Measurements from ENCODE around the gene ZNF497. TPM values are rescaled to one million over a fixed set of nuclear protein-coding genes. Genes with fewer than 3 reads are reported as not detected.

ZNF497 gene
- total and polyA plus RNA-seq, 10 donors: 0.44 to 3.0 (median 1.0) TPM

GRCh38 chr19:58357481-58358145 is 4.9 kb downstream of the ZNF497 start:
- H3K27ac ChIP-seq: no peak overlapping the region
- peaks cover 0 to 27% (median 10%) of the 10 kb centered on the region in 7 donors for H3K27me3 ChIP-seq (replicated peaks in 1 of 7)
- no peak for DNase-seq
- no peaks in the 10 kb centered on the region for H3K9me3 ChIP-seq
- 73 to 87% (median 80%) methylated on average over 15 to 19 of the region's 19 CpGs for WGBS, 5 donors
- TF ChIP-seq CTCF (IDR thresholded peaks at IDR 0.05 in 8 of 11, conservative IDR thresholded peaks at IDR 0.05 in 3 of 11) (no peak), POLR2A (IDR thresholded peaks at IDR 0.05) (no peak), POLR2AphosphoS5 (IDR thresholded peaks at IDR 0.05) (no peak)
- peaks cover 21 to 47% (median 36%) of the 10 kb centered on the region in 6 donors for H3K4me1 ChIP-seq
- H3K4me3 ChIP-seq: peak overlapping the region in 4 of 8 donors; percentile 38 to 70 (median 54)
- intact Hi-C loops (cut with DNase I; ENCODE audit: low total_unique reads): no loop called here
- peaks cover 0 to 6% (median 0%) of the 10 kb centered on the region in 6 donors for H3K36me3 ChIP-seq

- no peak for DNase-seq
- Histone ChIP-seq H3K4me1 (peaks cover 21 to 44% (median 35%) of the 10 kb centered on the region in 6 donors), H3K36me3 (peaks cover 0 to 6% (median 0%) of the 10 kb centered on the region in 6 donors), H3K27me3 (replicated peaks in 1 of 7) (peaks cover 0 to 27% (median 10%) of the 10 kb centered on the region in 7 donors), H3K9me3 (no peaks in the 10 kb centered on the region), H3K27ac (peak overlapping the region in 5 of 8 donors; percentile 21 to 51 (median 36)), H3K4me3 (peak overlapping the region; percentile 30 to 70 (median 50))
- no peak for TF ChIP-seq CTCF (IDR thresholded peaks at IDR 0.05 in 8 of 11, conservative IDR thresholded peaks at IDR 0.05 in 3 of 11)
- TF ChIP-seq POLR2AphosphoS5 (IDR thresholded peaks at IDR 0.05): peak in 2 of 3 donors; percentile 3 to 6
- 26 to 45% (median 39%) methylated on average over 40 to 75 of the region's 75 CpGs for WGBS, 5 donors
- intact Hi-C loops (cut with DNase I; ENCODE audit: low total_unique reads): no loop called here
These were observed 5.6 kb downstream of the ZNF497 start for GRCh38 chr19:58356766-58357480.

- H3K4me1 ChIP-seq: peaks cover 18 to 37% (median 28%) of the 10 kb centered on the region in 6 donors
- peak overlapping the region in 5 of 8 donors; percentile 21 to 51 (median 36) for H3K27ac ChIP-seq
- peak overlapping the region; percentile 30 to 70 (median 50) for H3K4me3 ChIP-seq
- 7 to 16% (median 10%) methylated on average over 19 to 94 of the region's 94 CpGs for WGBS, 5 donors
- H3K36me3 ChIP-seq: peaks cover 0 to 10% (median under 1%) of the 10 kb centered on the region in 6 donors
- H3K9me3 ChIP-seq: no peaks in the 10 kb centered on the region
- peaks cover 0 to 34% (median 10%) of the 10 kb centered on the region in 7 donors for H3K27me3 ChIP-seq (replicated peaks in 1 of 7)
- TF ChIP-seq POLR2AphosphoS5 (IDR thresholded peaks at IDR 0.05) (peak; percentile 33 to 80 (median 71)), CTCF (IDR thresholded peaks at IDR 0.05 in 8 of 11, conservative IDR thresholded peaks at IDR 0.05 in 3 of 11) (no peak), POLR2A (IDR thresholded peaks at IDR 0.05) (no peak)
- intact Hi-C loops (cut with DNase I; ENCODE audit: low total_unique reads): no loop called here
- DNase-seq: no peak
These were observed 6.4 kb downstream of the ZNF497 start for GRCh38 chr19:58355908-58356765.
